WTC11 (cell line): ENCODE results near the gene KCNJ4. TPM values are rescaled to one million over a fixed set of nuclear protein-coding genes. Genes with fewer than 3 reads are reported as not detected.

ENCODE experiments used
- ATAC-seq: fragments of 200-7000 bp; cut with Tn5 transposase; 2 replicates; pipeline ENCODE4 v1.10.0; 2021; ENCODE audit warnings: mild to moderate bottlenecking, moderate library complexity
- CTCF ChIA-PET: fragments of 300-600 bp; sonication (Branson Sonifier 250); formaldehyde crosslinking; loops from one replicate; lab custom pipeline; 2021; ENCODE audit warnings: antibody characterized with exemption; lab: Charles Lee
- POLR2A ChIA-PET: fragments of 350-600 bp; sonication (Branson Sonifier 250); formaldehyde crosslinking; loops from one replicate; lab custom pipeline; 2021; ENCODE audit warnings: antibody characterized with exemption; lab: Charles Lee
- DNase-seq: peaks from one replicate; pipeline ENCODE4 v3.0.0; 2021; ENCODE audit warnings: low spot score
- H3K27ac Mint-ChIP-seq: 2 replicates; pipeline ENCODE4 v1.8.0; 2021; ENCODE audit warnings: mixed read lengths
- H3K27me3 Mint-ChIP-seq: 2 replicates; pipeline ENCODE4 v1.8.0; 2021; ENCODE audit warnings: low read depth, mild to moderate bottlenecking, moderate library complexity, mixed read lengths
- H3K36me3 Mint-ChIP-seq: 2 replicates; pipeline ENCODE4 v1.8.0; 2021; ENCODE audit warnings: mixed read lengths
- H3K4me1 Mint-ChIP-seq: 2 replicates; pipeline ENCODE4 v1.8.0; 2022; ENCODE audit warnings: mixed read lengths
- H3K4me3 Mint-ChIP-seq: 2 replicates; pipeline ENCODE4 v1.8.0; 2021; ENCODE audit warnings: mild to moderate bottlenecking, moderate library complexity, mixed read lengths
- H3K9me3 Mint-ChIP-seq: 2 replicates; pipeline ENCODE4 v1.8.0; 2021; ENCODE audit warnings: mixed read lengths
- ATF1 ChIP-seq: sonication (generic); formaldehyde crosslinking; IDR thresholded peaks from 2 replicates; pipeline ENCODE4 v1.8.1; 2023; ENCODE audit warnings: mild to moderate bottlenecking, moderate library complexity, missing genetic modification reagents
- CBFB ChIP-seq: sonication (generic); formaldehyde crosslinking; IDR thresholded peaks from 2 replicates; pipeline ENCODE4 v1.8.1; 2022; ENCODE audit warnings: mild to moderate bottlenecking, low read depth, missing genetic modification reagents
- FOXJ3 ChIP-seq: sonication (generic); formaldehyde crosslinking; IDR thresholded peaks from 2 replicates; pipeline ENCODE4 v1.9.0; 2021; ENCODE audit warnings: missing genetic modification reagents, mild to moderate bottlenecking, borderline replicate concordance
- IRF2 ChIP-seq: sonication (generic); formaldehyde crosslinking; IDR thresholded peaks from 2 replicates; pipeline ENCODE4 v1.8.0; 2022; ENCODE audit warnings: low read depth, missing genetic modification reagents, borderline replicate concordance
- MXD4 ChIP-seq: fragments of 250-450 bp; sonication (Bioruptor Pico); IDR thresholded peaks from 2 replicates; pipeline ENCODE4 v1.8.0; 2021; ENCODE audit warnings: mild to moderate bottlenecking, moderate library complexity, borderline replicate concordance
- OVOL2 ChIP-seq: fragments of 250-450 bp; sonication (Bioruptor Pico); IDR thresholded peaks from 2 replicates; pipeline ENCODE4 v1.9.0; 2021; ENCODE audit warnings: mild to moderate bottlenecking, borderline replicate concordance
- RORB ChIP-seq: fragments of 250-450 bp; sonication (Bioruptor Pico); IDR thresholded peaks from 2 replicates; pipeline ENCODE4 v1.9.0; 2021; ENCODE audit warnings: mild to moderate bottlenecking
- SMAD4 ChIP-seq: sonication (generic); formaldehyde crosslinking; IDR thresholded peaks from 2 replicates; pipeline ENCODE4 v1.8.0; 2022; ENCODE audit warnings: mild to moderate bottlenecking, missing genetic modification reagents
- SOX15 ChIP-seq: fragments of 250-450 bp; sonication (Bioruptor Pico); IDR thresholded peaks from 2 replicates; pipeline ENCODE4 v1.9.0; 2021; ENCODE audit warnings: mild to moderate bottlenecking
- SP1 ChIP-seq: sonication (generic); formaldehyde crosslinking; conservative IDR thresholded peaks from 2 replicates; pipeline ENCODE4 v1.8.1; 2022; ENCODE audit warnings: missing genetic modification reagents
- TEAD1 ChIP-seq: sonication (generic); formaldehyde crosslinking; IDR thresholded peaks from 2 replicates; pipeline ENCODE4 v1.8.0; 2022; ENCODE audit warnings: mild to moderate bottlenecking, missing genetic modification reagents
- ZNF219 ChIP-seq: sonication (generic); formaldehyde crosslinking; IDR thresholded peaks from 2 replicates; pipeline ENCODE4 v1.8.0; 2023; ENCODE audit warnings: missing genetic modification reagents, mild to moderate bottlenecking, borderline replicate concordance
- ZNF671 ChIP-seq: fragments of 250-450 bp; sonication (Bioruptor Pico); IDR thresholded peaks from 2 replicates; pipeline ENCODE4 v1.8.0; 2021; ENCODE audit warnings: mild to moderate bottlenecking
- total RNA-seq: library from RNA; stranded (reverse); gene quantifications from 3 replicates; pipeline ENCODE4 v1.2.3, GENCODE V29; 2021
- TF ChIP-seq, protein P1 (sequence below): fragments of 200-600 bp; IDR thresholded peaks from 2 replicates; pipeline ENCODE4 v1.8.0; 2022; ENCODE audit warnings: antibody characterized with exemption
- TF ChIP-seq, protein P2 (sequence below): sonication (generic); formaldehyde crosslinking; IDR thresholded peaks from 2 replicates; pipeline ENCODE4 v1.8.1; 2022; ENCODE audit warnings: mild to moderate bottlenecking, moderate library complexity, missing genetic modification reagents
- TF ChIP-seq, protein P3 (sequence below): fragments of 250-450 bp; sonication (Bioruptor Pico); IDR thresholded peaks from 2 replicates; pipeline ENCODE4 v1.9.0; 2021; ENCODE audit warnings: moderate library complexity, mild to moderate bottlenecking, inconsistent platforms, borderline replicate concordance
- TF ChIP-seq, protein P4 (sequence below): sonication (generic); formaldehyde crosslinking; IDR thresholded peaks from 2 replicates; pipeline ENCODE4 v1.8.1; 2022; ENCODE audit warnings: low read depth, missing genetic modification reagents, borderline replicate concordance
- TF ChIP-seq, protein P5 (sequence below): sonication (generic); formaldehyde crosslinking; IDR thresholded peaks from 2 replicates; pipeline ENCODE4 v1.8.1; 2023; ENCODE audit warnings: mild to moderate bottlenecking, missing genetic modification reagents
- TF ChIP-seq, protein P6 (sequence below): sonication (generic); formaldehyde crosslinking; IDR thresholded peaks from 2 replicates; pipeline ENCODE4 v1.8.0; 2022; ENCODE audit warnings: mild to moderate bottlenecking, missing genetic modification reagents
- TF ChIP-seq, protein P7 (sequence below): sonication (generic); formaldehyde crosslinking; IDR thresholded peaks from 2 replicates; pipeline ENCODE4 v1.8.1; 2023; ENCODE audit warnings: mild to moderate bottlenecking, missing genetic modification reagents, moderate library complexity

KCNJ4 gene
- total RNA-seq, 1 experiment from 2014 or later, result 3.1 TPM

DNA sequence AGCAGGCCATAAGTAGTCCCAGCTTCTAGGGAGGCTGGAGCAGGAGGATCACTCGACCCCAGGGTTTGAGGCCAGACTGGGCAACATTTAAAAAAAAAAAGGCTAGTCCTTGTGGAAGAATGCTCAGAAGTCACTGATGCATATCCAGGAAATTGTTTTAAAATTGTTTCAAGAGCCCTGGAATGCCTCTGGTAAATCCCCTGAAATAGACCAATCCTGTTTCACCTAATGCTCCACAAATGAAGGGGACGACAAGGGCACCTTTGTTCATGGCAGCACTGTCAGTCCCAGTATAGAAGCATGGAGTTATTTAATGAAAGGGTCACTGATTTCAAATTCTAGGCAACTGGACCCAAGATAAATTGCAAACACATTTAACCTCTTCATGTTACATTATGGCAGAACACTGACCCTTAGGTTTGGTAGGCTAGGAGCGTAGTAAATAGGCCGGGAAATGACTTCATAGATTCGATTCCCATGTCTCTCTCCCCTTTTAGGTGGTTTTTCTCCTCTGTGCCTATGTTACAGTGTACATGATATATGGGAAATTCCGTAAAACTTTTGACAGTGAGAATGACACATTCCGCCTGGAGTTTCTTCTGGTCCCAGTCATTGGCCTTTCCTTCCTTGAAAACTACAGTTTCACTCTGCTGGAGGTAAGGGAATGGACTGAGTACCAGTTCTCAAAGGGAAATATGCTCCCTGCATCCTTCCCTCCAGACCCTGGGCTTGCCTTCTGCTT, 24.3 kb upstream of the KCNJ4 start:
- ChIA-PET CTCF (interaction anchor here (1.0 to 1.1 kb wide), 2 partner anchors 16 to 91 kb away, joined by 3 read pairs; no protein-coding TSS in a partner anchor), POLR2A (interaction anchor here (0.5 kb wide), 2 partner anchors 18 to 868 kb away, joined by 3 to 7 read pairs; no protein-coding TSS in a partner anchor)
- no peak for ATAC-seq
- DNase-seq, result no peak
- H3K4me3 Mint-ChIP-seq, result no peak overlapping the region
- H3K27ac Mint-ChIP-seq, result peak overlapping the region; percentile 87
- no peaks in the 10 kb centered on the region for H3K4me1 Mint-ChIP-seq
- H3K36me3 Mint-ChIP-seq, result peaks cover 31% of the 10 kb centered on the region
- TF ChIP-seq ZNF671 (CRISPR knock-in tag), result no peak
- TF ChIP-seq, protein P1, sequence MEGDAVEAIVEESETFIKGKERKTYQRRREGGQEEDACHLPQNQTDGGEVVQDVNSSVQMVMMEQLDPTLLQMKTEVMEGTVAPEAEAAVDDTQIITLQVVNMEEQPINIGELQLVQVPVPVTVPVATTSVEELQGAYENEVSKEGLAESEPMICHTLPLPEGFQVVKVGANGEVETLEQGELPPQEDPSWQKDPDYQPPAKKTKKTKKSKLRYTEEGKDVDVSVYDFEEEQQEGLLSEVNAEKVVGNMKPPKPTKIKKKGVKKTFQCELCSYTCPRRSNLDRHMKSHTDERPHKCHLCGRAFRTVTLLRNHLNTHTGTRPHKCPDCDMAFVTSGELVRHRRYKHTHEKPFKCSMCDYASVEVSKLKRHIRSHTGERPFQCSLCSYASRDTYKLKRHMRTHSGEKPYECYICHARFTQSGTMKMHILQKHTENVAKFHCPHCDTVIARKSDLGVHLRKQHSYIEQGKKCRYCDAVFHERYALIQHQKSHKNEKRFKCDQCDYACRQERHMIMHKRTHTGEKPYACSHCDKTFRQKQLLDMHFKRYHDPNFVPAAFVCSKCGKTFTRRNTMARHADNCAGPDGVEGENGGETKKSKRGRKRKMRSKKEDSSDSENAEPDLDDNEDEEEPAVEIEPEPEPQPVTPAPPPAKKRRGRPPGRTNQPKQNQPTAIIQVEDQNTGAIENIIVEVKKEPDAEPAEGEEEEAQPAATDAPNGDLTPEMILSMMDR, result no peak
- TF ChIP-seq RORB (CRISPR knock-in tag), result no peak
- TF ChIP-seq TEAD1 (CRISPR knock-in tag), result no peak
- TF ChIP-seq, protein P2, sequence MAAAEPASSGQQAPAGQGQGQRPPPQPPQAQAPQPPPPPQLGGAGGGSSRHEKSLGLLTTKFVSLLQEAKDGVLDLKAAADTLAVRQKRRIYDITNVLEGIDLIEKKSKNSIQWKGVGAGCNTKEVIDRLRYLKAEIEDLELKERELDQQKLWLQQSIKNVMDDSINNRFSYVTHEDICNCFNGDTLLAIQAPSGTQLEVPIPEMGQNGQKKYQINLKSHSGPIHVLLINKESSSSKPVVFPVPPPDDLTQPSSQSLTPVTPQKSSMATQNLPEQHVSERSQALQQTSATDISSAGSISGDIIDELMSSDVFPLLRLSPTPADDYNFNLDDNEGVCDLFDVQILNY, result no peak
- TF ChIP-seq, protein P3, sequence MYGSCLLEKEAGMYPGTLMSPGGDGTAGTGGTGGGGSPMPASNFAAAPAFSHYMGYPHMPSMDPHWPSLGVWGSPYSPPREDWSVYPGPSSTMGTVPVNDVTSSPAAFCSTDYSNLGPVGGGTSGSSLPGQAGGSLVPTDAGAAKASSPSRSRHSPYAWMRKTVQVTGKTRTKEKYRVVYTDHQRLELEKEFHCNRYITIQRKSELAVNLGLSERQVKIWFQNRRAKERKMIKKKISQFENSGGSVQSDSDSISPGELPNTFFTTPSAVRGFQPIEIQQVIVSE, result no peak
- TF ChIP-seq SOX15 (CRISPR knock-in tag), result no peak
- TF ChIP-seq, protein P4, sequence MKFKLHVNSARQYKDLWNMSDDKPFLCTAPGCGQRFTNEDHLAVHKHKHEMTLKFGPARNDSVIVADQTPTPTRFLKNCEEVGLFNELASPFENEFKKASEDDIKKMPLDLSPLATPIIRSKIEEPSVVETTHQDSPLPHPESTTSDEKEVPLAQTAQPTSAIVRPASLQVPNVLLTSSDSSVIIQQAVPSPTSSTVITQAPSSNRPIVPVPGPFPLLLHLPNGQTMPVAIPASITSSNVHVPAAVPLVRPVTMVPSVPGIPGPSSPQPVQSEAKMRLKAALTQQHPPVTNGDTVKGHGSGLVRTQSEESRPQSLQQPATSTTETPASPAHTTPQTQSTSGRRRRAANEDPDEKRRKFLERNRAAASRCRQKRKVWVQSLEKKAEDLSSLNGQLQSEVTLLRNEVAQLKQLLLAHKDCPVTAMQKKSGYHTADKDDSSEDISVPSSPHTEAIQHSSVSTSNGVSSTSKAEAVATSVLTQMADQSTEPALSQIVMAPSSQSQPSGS, result no peak
- no peak for TF ChIP-seq SP1
- TF ChIP-seq, all 79 proteins: peak for 0
- Mint-ChIP-seq H3K9me3 (no peaks in the 10 kb centered on the region), H3K27me3 (no peaks in the 10 kb centered on the region)

DNA sequence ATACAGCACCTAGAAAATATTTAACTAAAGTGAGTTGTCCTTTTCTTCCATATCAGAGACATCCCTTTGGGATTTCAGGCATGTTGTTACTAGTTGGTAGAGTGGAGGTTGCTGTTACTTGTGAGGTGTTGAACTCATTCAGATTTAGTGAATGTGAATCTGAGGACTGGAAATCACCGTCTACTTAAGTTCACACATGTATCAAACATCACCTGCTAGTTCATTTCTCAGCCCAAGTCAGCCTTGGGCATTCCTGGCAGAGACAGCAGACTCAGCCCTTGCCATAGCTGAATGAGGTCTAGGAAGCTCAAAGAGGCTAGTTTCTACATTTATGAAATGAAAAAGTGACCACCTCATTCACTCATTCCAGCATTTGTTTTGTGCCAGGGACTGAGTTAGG, 22.6 kb upstream of the KCNJ4 start:
- ChIA-PET POLR2A (no interaction called here), CTCF (no interaction called here)
- TF ChIP-seq, protein P5, sequence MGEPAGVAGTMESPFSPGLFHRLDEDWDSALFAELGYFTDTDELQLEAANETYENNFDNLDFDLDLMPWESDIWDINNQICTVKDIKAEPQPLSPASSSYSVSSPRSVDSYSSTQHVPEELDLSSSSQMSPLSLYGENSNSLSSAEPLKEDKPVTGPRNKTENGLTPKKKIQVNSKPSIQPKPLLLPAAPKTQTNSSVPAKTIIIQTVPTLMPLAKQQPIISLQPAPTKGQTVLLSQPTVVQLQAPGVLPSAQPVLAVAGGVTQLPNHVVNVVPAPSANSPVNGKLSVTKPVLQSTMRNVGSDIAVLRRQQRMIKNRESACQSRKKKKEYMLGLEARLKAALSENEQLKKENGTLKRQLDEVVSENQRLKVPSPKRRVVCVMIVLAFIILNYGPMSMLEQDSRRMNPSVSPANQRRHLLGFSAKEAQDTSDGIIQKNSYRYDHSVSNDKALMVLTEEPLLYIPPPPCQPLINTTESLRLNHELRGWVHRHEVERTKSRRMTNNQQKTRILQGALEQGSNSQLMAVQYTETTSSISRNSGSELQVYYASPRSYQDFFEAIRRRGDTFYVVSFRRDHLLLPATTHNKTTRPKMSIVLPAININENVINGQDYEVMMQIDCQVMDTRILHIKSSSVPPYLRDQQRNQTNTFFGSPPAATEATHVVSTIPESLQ (CRISPR knock-in tag), result no peak
- TF ChIP-seq IRF2 (CRISPR knock-in tag) (no peak), SMAD4 (CRISPR knock-in tag) (no peak), SOX15 (CRISPR knock-in tag) (no peak), ATF1 (CRISPR knock-in tag) (no peak), ZNF219 (CRISPR knock-in tag) (no peak), OVOL2 (CRISPR knock-in tag) (no peak), TEAD1 (CRISPR knock-in tag) (no peak), MXD4 (CRISPR knock-in tag) (no peak), CBFB (CRISPR knock-in tag) (no peak), FOXJ3 (CRISPR knock-in tag) (no peak)
- TF ChIP-seq, protein P6, sequence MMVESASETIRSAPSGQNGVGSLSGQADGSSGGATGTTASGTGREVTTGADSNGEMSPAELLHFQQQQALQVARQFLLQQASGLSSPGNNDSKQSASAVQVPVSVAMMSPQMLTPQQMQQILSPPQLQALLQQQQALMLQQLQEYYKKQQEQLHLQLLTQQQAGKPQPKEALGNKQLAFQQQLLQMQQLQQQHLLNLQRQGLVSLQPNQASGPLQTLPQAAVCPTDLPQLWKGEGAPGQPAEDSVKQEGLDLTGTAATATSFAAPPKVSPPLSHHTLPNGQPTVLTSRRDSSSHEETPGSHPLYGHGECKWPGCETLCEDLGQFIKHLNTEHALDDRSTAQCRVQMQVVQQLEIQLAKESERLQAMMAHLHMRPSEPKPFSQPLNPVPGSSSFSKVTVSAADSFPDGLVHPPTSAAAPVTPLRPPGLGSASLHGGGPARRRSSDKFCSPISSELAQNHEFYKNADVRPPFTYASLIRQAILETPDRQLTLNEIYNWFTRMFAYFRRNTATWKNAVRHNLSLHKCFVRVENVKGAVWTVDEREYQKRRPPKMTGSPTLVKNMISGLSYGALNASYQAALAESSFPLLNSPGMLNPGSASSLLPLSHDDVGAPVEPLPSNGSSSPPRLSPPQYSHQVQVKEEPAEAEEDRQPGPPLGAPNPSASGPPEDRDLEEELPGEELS, result no peak
- TF ChIP-seq, protein P7, sequence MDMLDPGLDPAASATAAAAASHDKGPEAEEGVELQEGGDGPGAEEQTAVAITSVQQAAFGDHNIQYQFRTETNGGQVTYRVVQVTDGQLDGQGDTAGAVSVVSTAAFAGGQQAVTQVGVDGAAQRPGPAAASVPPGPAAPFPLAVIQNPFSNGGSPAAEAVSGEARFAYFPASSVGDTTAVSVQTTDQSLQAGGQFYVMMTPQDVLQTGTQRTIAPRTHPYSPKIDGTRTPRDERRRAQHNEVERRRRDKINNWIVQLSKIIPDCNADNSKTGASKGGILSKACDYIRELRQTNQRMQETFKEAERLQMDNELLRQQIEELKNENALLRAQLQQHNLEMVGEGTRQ (CRISPR knock-in tag), result no peak
- TF ChIP-seq, protein P1, result no peak
- Mint-ChIP-seq H3K36me3 (peaks cover 14% of the 10 kb centered on the region), H3K4me1 (no peaks in the 10 kb centered on the region; the same call in 1 of the 2 replicates), H3K4me3 (no peak overlapping the region), H3K27me3 (no peaks in the 10 kb centered on the region), H3K9me3 (no peaks in the 10 kb centered on the region), H3K27ac (peak overlapping the region; percentile 55)
- ATAC-seq (no peak), DNase-seq (no peak)
